ENCODE measurements around the gene SLC44A3.

Gene SLC44A3

DNA sequence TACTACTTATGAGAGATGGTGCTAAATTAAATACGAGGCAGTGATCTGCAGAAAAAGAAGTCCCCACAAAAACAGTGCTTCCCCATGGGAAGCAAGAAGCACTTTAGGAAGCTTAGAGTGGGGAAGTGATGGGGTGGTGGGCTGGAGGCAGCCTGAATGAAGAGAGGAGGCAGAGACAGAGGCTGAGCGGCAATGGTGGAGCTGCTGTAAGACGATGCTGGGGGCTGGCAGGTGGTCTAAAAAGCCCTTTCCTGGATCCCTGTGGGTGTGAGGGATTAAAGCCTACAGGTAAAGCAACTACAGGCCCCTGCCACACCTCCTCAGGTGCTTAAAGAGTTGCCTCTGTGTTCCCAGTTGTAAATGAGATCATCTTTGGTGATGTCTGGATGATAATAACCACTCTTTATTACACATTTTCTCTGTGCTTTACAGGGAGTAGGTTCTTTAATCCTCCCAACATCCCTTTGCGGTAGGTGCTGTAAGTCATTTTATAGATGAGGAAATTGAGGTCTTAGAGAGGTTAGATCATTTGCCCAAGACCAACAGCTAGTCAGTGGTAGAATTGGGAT lies 67.5 kb downstream of the SLC44A3 start:
- Histone ChIP-seq H3K4me3 (ENCODE audit: low read length, poor library complexity, severe bottlenecking) (no peak overlapping the region), H4K20me1 (ENCODE audit: insufficient read depth, low read length, poor library complexity, severe bottlenecking) (no peaks in the 10 kb centered on the region), H3K9ac (ENCODE audit: low read depth, low read length, poor library complexity, severe bottlenecking) (no peak overlapping the region), H3K36me3 (ENCODE audit: insufficient read depth, low read length) (no peaks in the 10 kb centered on the region), H3K27me3 (ENCODE audit: insufficient read depth, low read length, poor library complexity, severe bottlenecking) (no peaks in the 10 kb centered on the region), H3K9me2 (replicated peaks; ENCODE audit: low read depth, low read length) (no peaks in the 10 kb centered on the region), H3K79me2 (ENCODE audit: insufficient read depth, low read length) (no peaks in the 10 kb centered on the region), H3F3A (ENCODE audit: low read depth) (no peaks in the 10 kb centered on the region), H3K4me2 (ENCODE audit: low read depth, low read length, poor library complexity, severe bottlenecking) (no peak overlapping the region), H3K4me1 (ENCODE audit: insufficient read depth, low read length, poor library complexity, severe bottlenecking) (peaks cover 5% of the 10 kb centered on the region), H2AFZ (ENCODE audit: low read length) (no peak overlapping the region), H3K9me3 (ENCODE audit: insufficient read depth, low read depth, low read length) (no peaks in the 10 kb centered on the region)
- TF ChIP-seq EZH2phosphoT487 (IDR thresholded peaks at IDR 0.05; ENCODE audit: borderline replicate concordance): no peak
- TF ChIP-seq, protein P1, sequence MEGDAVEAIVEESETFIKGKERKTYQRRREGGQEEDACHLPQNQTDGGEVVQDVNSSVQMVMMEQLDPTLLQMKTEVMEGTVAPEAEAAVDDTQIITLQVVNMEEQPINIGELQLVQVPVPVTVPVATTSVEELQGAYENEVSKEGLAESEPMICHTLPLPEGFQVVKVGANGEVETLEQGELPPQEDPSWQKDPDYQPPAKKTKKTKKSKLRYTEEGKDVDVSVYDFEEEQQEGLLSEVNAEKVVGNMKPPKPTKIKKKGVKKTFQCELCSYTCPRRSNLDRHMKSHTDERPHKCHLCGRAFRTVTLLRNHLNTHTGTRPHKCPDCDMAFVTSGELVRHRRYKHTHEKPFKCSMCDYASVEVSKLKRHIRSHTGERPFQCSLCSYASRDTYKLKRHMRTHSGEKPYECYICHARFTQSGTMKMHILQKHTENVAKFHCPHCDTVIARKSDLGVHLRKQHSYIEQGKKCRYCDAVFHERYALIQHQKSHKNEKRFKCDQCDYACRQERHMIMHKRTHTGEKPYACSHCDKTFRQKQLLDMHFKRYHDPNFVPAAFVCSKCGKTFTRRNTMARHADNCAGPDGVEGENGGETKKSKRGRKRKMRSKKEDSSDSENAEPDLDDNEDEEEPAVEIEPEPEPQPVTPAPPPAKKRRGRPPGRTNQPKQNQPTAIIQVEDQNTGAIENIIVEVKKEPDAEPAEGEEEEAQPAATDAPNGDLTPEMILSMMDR (conservative IDR thresholded peaks at IDR 0.05; ENCODE audit: low read length): no peak

DNA sequence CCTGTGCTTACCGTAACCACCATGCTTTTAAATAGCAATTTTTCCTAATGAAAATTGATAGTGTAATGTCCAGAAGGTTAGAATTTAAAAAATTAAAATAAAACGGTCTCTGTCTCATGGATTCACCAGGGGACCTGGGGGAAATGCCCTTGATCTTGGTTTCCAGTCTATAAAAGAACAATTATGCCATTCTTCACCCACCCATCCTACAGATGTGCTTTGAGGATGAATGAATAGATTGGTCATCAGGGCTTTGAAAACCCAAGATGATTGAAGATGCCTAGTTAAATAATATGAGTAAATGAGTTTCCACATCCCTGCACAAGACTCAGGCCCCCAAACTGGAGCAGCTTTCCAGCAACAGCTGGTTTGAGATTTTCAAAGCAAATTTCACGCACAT lies 68.0 kb downstream of the SLC44A3 start:
- peaks cover 5% of the 10 kb centered on the region for H3K4me1 ChIP-seq (ENCODE audit: insufficient read depth, low read length, poor library complexity, severe bottlenecking)
- no peaks in the 10 kb centered on the region for H3K9me2 ChIP-seq (replicated peaks; ENCODE audit: low read depth, low read length)
- H3K4me3 ChIP-seq (ENCODE audit: low read length, poor library complexity, severe bottlenecking): no peak overlapping the region
- H3K27me3 ChIP-seq (ENCODE audit: insufficient read depth, low read length, poor library complexity, severe bottlenecking): no peaks in the 10 kb centered on the region
- H3K9ac ChIP-seq (ENCODE audit: low read depth, low read length, poor library complexity, severe bottlenecking): no peak overlapping the region
- H4K20me1 ChIP-seq (ENCODE audit: insufficient read depth, low read length, poor library complexity, severe bottlenecking): no peaks in the 10 kb centered on the region
- H3K36me3 ChIP-seq (ENCODE audit: insufficient read depth, low read length): no peaks in the 10 kb centered on the region
- H2AFZ ChIP-seq (ENCODE audit: low read length): no peak overlapping the region
- H3F3A ChIP-seq (ENCODE audit: low read depth): no peaks in the 10 kb centered on the region
- no peak overlapping the region for H3K4me2 ChIP-seq (ENCODE audit: low read depth, low read length, poor library complexity, severe bottlenecking)
- no peaks in the 10 kb centered on the region for H3K79me2 ChIP-seq (ENCODE audit: insufficient read depth, low read length)
- no peaks in the 10 kb centered on the region for H3K9me3 ChIP-seq (ENCODE audit: insufficient read depth, low read depth, low read length)
- TF ChIP-seq, protein P1 (conservative IDR thresholded peaks at IDR 0.05; ENCODE audit: low read length): no peak
- no peak for TF ChIP-seq EZH2phosphoT487 (IDR thresholded peaks at IDR 0.05; ENCODE audit: borderline replicate concordance)

DNA sequence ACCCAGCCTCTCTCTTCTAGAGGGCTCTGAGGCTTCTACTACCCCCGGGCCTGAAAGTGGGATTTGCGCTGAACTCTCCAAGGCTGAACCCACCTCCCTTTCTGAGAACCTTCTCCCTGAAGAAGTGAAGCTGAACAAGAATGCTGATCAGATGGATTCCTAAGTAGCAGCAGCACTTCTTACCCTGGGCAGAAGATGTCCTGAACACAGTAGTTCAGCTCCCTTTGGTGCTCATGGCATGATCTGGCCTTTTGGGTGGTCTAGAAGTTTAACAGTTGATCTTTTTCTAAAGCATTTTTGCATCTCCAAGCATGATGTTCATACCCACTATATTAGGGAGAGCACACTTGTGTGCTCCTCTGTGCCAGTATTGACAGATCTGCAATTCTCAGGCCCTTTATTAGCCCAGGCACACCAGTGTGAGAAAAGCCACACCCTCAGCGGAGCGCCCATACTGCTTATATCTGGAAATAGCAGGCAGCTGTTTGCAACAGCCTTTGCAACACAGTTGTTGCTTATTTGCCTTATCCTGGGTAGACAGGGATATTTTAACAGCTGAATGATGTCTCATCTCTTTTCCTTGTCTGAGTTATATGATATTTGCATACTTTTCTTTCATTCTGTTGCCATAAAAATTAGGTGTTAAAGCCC lies 72.6 kb downstream of the SLC44A3 start:
- H3K4me2 ChIP-seq (ENCODE audit: low read depth, low read length, poor library complexity, severe bottlenecking): no peak overlapping the region
- no peaks in the 10 kb centered on the region for H3F3A ChIP-seq (ENCODE audit: low read depth)
- H3K9me3 ChIP-seq (ENCODE audit: insufficient read depth, low read depth, low read length): no peaks in the 10 kb centered on the region
- no peaks in the 10 kb centered on the region for H4K20me1 ChIP-seq (ENCODE audit: insufficient read depth, low read length, poor library complexity, severe bottlenecking)
- H3K4me3 ChIP-seq (ENCODE audit: low read length, poor library complexity, severe bottlenecking): no peak overlapping the region
- no peaks in the 10 kb centered on the region for H3K79me2 ChIP-seq (ENCODE audit: insufficient read depth, low read length)
- H3K9ac ChIP-seq (ENCODE audit: low read depth, low read length, poor library complexity, severe bottlenecking): no peak overlapping the region
- H3K4me1 ChIP-seq (ENCODE audit: insufficient read depth, low read length, poor library complexity, severe bottlenecking): no peaks in the 10 kb centered on the region
- no peaks in the 10 kb centered on the region for H3K9me2 ChIP-seq (replicated peaks; ENCODE audit: low read depth, low read length)
- H2AFZ ChIP-seq (ENCODE audit: low read length): no peak overlapping the region
- no peaks in the 10 kb centered on the region for H3K27me3 ChIP-seq (ENCODE audit: insufficient read depth, low read length, poor library complexity, severe bottlenecking)
- peaks cover 16% of the 10 kb centered on the region; the same call in 1 of the 2 replicates for H3K36me3 ChIP-seq (ENCODE audit: insufficient read depth, low read length)
- TF ChIP-seq, protein P1 (conservative IDR thresholded peaks at IDR 0.05; ENCODE audit: low read length): no peak
- no peak for TF ChIP-seq EZH2phosphoT487 (IDR thresholded peaks at IDR 0.05; ENCODE audit: borderline replicate concordance)

Data from Loucy (cell line).